HepG2 (cell line): ENCODE measurements around the gene ERF. TPM values are rescaled to one million over a fixed set of nuclear protein-coding genes. Genes with fewer than 3 reads are reported as not detected.

Experiments used
- FOXA3 ChIP-seq: IDR thresholded peaks from 2 replicates; pipeline ENCODE4 v1.6.1; 2016; ENCODE audit warnings: missing genetic modification reagents, missing compliant biosample characterization
- GABPA ChIP-seq, 2 experiments: IDR thresholded peaks; 2 replicates each; pipeline ENCODE4 v1.6.1; 2011 to 2016; ENCODE audit warnings: low read depth in 2 of 2, low read length in 1 of 2, missing biosample characterization in 1 of 2, missing genetic modification characterization in 1 of 2
- HNF4A ChIP-seq: sonication (generic); formaldehyde crosslinking; IDR thresholded peaks from 2 replicates; pipeline ENCODE4 v1.4.0; 2020; ENCODE audit warnings: missing genetic modification reagents
- HOXA3 ChIP-seq: sonication (generic); formaldehyde crosslinking; IDR thresholded peaks from 2 replicates; pipeline ENCODE4 v1.5.0; 2020; ENCODE audit warnings: missing genetic modification reagents
- IKZF5 ChIP-seq: IDR thresholded peaks from 2 replicates; pipeline ENCODE4 v1.6.1; 2018; ENCODE audit warnings: missing genetic modification reagents, mild to moderate bottlenecking, missing compliant biosample characterization
- KLF16 ChIP-seq, 2 experiments: sonication (generic) in 1 of 2; formaldehyde crosslinking in 1 of 2; IDR thresholded peaks; 2 replicates each; pipeline versions ENCODE4 v1.6.1 to v1.8.0; 2016 to 2023; ENCODE audit warnings: missing genetic modification reagents in 2 of 2, missing compliant biosample characterization in 1 of 2
- SOX13 ChIP-seq, 3 experiments: fragments of 450-650 bp in 1 of 3; sonication (generic) in 1 of 3; formaldehyde crosslinking in 1 of 3; IDR thresholded peaks in 2 of 3; conservative IDR thresholded peaks in 1 of 3; 2 replicates each; pipeline versions ENCODE4 v1.5.0 to v1.6.1; 2016 to 2020; ENCODE audit warnings: antibody characterized with exemption in 1 of 3, mild to moderate bottlenecking in 1 of 3, missing compliant biosample characterization in 1 of 3, missing genetic modification reagents in 1 of 3, moderate library complexity in 1 of 3
- SRF ChIP-seq: IDR thresholded peaks from 2 replicates; pipeline ENCODE4 v1.6.1; 2011; ENCODE audit warnings: mild to moderate bottlenecking, low read depth, low read length, moderate library complexity
- XBP1 ChIP-seq: sonication (generic); formaldehyde crosslinking; IDR thresholded peaks from 2 replicates; pipeline ENCODE4 v1.5.0; 2020; ENCODE audit warnings: missing genetic modification reagents
- ZNF207 ChIP-seq: fragments of 450-650 bp; IDR thresholded peaks from 2 replicates; pipeline ENCODE4 v1.6.1; 2016; ENCODE audit warnings: antibody characterized with exemption, borderline replicate concordance
- polyA plus RNA-seq, 8 experiments: library from polyadenylated mRNA; depleted of rRNA in 3 of 8; stranded (reverse) in 7 of 8; unstranded in 1 of 8; fragments of >200 nt; fragmentation: Illumina TruSeq in 4 of 8; extraction: Trizol in 4 of 8; gene quantifications; 2 replicates each; pipeline versions ENCODE4 v1.2.1 to v1.2.3, GENCODE V29; 2011 to 2016; ENCODE audit warnings: low read depth in 4 of 8, missing spikeins in 1 of 8, mixed read lengths in 1 of 8; ENCODE audit not compliant: insufficient read depth in 1 of 8
- total RNA-seq, 5 experiments: library from RNA; depleted of rRNA; stranded (reverse); fragments of >200 nt; fragmentation: Illumina TruSeq; extraction: Trizol; gene quantifications; 2 replicates each; pipeline ENCODE4 v1.2.3, GENCODE V29; 2016; ENCODE audit warnings: low read depth in 1 of 5
- TF ChIP-seq, protein P1 (sequence below): sonication (generic); formaldehyde crosslinking; IDR thresholded peaks from 2 replicates; pipeline ENCODE4 v1.8.1; 2022; ENCODE audit warnings: mild to moderate bottlenecking, missing genetic modification reagents
- TF ChIP-seq, protein P2 (sequence below): sonication (generic); formaldehyde crosslinking; IDR thresholded peaks from 2 replicates; pipeline ENCODE4 v1.5.1; 2020; ENCODE audit warnings: mild to moderate bottlenecking, missing genetic modification reagents
- TF ChIP-seq, protein P3 (sequence below): sonication (generic); formaldehyde crosslinking; IDR thresholded peaks from 2 replicates; pipeline ENCODE4 v1.4.0; 2020; ENCODE audit warnings: missing genetic modification reagents
- TF ChIP-seq, protein P4 (sequence below): sonication (generic); formaldehyde crosslinking; IDR thresholded peaks from 2 replicates; pipeline ENCODE4 v1.5.1; 2020; ENCODE audit warnings: missing genetic modification reagents, mild to moderate bottlenecking, borderline replicate concordance

The ERF gene
- total and polyA plus RNA-seq, 2 of the 13 experiments (the other 11 are each of a cell fraction or from before 2014, with no cell fraction given) = 67.1 to 69.9 TPM

- TF ChIP-seq, protein P1, sequence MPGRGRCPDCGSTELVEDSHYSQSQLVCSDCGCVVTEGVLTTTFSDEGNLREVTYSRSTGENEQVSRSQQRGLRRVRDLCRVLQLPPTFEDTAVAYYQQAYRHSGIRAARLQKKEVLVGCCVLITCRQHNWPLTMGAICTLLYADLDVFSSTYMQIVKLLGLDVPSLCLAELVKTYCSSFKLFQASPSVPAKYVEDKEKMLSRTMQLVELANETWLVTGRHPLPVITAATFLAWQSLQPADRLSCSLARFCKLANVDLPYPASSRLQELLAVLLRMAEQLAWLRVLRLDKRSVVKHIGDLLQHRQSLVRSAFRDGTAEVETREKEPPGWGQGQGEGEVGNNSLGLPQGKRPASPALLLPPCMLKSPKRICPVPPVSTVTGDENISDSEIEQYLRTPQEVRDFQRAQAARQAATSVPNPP (CRISPR knock-in tag) = no peak
- TF ChIP-seq IKZF5 (CRISPR knock-in tag) (0 out of 2 replicates have a peak, but pooled peaks have one; percentile 60), KLF16 (CRISPR knock-in tag; IDR thresholded peaks at IDR 0.05) (peak in 1 of 2 experiments; percentile 69; a peak in 1 of 4 replicates), SRF (peak; percentile 21; the same call in 1 of the 2 replicates), GABPA (IDR thresholded peaks at IDR 0.05; ENCODE audit: low read depth, low read length) (peak; percentile 66), GABPA (CRISPR knock-in tag; IDR thresholded peaks at IDR 0.05; ENCODE audit: low read depth) (peak; percentile 90), XBP1 (CRISPR knock-in tag) (peak; percentile 50; the same call in 1 of the 2 replicates), HOXA3 (CRISPR knock-in tag) (peak; percentile 81), HNF4A (CRISPR knock-in tag) (peak; percentile 70), ZNF207 (no peak), FOXA3 (CRISPR knock-in tag) (peak; percentile 43; the same call in 1 of the 2 replicates), SOX13 (IDR thresholded peaks at IDR 0.05) (0 out of 2 replicates have a peak, but pooled peaks have one; percentile 20), SOX13 (CRISPR knock-in tag; conservative IDR thresholded peaks at IDR 0.05 in 1 of 2, IDR thresholded peaks at IDR 0.05 in 1 of 2) (no peak; a peak in 1 of 4 replicates)
- TF ChIP-seq, protein P2, sequence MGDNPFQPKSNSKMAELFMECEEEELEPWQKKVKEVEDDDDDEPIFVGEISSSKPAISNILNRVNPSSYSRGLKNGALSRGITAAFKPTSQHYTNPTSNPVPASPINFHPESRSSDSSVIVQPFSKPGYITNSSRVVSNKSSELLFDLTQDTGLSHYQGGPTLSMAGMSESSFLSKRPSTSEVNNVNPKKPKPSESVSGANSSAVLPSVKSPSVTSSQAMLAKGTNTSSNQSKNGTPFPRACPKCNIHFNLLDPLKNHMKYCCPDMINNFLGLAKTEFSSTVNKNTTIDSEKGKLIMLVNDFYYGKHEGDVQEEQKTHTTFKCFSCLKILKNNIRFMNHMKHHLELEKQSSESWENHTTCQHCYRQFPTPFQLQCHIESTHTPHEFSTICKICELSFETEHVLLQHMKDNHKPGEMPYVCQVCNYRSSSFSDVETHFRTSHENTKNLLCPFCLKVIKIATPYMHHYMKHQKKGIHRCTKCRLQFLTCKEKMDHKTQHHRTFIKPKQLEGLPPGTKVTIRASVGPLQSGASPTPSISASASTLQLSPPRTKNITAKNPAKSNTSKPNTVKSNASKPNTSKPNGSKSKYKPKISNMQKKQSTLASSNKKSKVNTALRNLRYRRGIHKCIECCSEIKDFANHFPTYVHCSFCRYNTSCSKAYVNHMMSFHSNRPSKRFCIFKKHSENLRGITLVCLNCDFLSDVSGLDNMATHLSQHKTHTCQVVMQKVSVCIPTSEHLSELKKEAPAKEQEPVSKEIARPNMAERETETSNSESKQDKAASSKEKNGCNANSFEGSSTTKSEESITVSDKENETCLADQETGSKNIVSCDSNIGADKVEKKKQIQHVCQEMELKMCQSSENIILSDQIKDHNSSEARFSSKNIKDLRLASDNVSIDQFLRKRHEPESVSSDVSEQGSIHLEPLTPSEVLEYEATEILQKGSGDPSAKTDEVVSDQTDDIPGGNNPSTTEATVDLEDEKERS (CRISPR knock-in tag) = no peak
- TF ChIP-seq, protein P3, sequence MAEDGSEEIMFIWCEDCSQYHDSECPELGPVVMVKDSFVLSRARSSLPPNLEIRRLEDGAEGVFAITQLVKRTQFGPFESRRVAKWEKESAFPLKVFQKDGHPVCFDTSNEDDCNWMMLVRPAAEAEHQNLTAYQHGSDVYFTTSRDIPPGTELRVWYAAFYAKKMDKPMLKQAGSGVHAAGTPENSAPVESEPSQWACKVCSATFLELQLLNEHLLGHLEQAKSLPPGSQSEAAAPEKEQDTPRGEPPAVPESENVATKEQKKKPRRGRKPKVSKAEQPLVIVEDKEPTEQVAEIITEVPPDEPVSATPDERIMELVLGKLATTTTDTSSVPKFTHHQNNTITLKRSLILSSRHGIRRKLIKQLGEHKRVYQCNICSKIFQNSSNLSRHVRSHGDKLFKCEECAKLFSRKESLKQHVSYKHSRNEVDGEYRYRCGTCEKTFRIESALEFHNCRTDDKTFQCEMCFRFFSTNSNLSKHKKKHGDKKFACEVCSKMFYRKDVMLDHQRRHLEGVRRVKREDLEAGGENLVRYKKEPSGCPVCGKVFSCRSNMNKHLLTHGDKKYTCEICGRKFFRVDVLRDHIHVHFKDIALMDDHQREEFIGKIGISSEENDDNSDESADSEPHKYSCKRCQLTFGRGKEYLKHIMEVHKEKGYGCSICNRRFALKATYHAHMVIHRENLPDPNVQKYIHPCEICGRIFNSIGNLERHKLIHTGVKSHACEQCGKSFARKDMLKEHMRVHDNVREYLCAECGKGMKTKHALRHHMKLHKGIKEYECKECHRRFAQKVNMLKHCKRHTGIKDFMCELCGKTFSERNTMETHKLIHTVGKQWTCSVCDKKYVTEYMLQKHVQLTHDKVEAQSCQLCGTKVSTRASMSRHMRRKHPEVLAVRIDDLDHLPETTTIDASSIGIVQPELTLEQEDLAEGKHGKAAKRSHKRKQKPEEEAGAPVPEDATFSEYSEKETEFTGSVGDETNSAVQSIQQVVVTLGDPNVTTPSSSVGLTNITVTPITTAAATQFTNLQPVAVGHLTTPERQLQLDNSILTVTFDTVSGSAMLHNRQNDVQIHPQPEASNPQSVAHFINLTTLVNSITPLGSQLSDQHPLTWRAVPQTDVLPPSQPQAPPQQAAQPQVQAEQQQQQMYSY (CRISPR knock-in tag) = no peak
- TF ChIP-seq, protein P4, sequence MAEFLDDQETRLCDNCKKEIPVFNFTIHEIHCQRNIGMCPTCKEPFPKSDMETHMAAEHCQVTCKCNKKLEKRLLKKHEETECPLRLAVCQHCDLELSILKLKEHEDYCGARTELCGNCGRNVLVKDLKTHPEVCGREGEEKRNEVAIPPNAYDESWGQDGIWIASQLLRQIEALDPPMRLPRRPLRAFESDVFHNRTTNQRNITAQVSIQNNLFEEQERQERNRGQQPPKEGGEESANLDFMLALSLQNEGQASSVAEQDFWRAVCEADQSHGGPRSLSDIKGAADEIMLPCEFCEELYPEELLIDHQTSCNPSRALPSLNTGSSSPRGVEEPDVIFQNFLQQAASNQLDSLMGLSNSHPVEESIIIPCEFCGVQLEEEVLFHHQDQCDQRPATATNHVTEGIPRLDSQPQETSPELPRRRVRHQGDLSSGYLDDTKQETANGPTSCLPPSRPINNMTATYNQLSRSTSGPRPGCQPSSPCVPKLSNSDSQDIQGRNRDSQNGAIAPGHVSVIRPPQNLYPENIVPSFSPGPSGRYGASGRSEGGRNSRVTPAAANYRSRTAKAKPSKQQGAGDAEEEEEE = no peak
Measured at GRCh38 chr19:42242512-42243409, 12.2 kb downstream of the ERF start, which contains the start of gene GSK3A (continued).
